ELF-1 (cell line): Measurements from ENCODE around the gene MALRD1.

Experiments
- DNase-seq: peaks from one replicate; pipeline ENCODE4 v3.0.0-alpha.2; 2016; ENCODE audit warnings: low read depth, low spot score

MALRD1 gene

GRCh38 chr10:19638896-19639233, 590.3 kb downstream of the MALRD1 start:
- DNase-seq, result no peak

DNA sequence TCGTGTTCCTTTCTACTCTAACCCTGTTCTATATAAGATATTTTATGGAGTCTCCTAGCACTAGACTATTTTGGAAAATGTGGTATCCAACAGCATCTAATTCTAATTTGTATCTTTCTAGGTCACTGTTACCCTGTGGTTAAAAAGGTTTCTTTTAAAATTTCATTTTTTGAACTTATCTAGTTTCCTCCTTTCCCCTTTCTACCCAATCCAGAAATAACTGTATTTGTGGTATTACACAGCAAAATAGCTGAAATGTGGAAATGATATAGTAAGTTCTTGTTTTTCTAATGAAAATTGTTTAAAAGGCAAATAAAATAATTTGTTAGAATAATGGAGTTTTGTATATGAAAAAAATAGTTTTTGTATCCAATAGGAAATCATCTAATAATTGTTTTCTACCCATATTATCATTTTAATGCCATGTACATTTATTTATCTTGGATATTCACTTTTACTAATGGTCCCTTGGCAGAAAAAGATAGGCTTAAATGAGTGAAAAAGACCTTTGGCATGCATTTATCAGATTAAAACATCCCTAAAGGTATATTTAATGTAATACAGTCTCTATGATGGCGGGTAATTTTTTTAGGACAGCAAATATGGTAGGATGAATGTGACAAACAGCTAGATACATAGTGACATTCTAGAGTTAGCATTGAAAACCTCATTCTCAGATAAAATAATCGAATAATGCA, 592.1 kb downstream of the MALRD1 start:
- no peak for DNase-seq

GRCh38 chr10:19651549-19651948, 602.9 kb downstream of the MALRD1 start:
- no peak for DNase-seq

DNA sequence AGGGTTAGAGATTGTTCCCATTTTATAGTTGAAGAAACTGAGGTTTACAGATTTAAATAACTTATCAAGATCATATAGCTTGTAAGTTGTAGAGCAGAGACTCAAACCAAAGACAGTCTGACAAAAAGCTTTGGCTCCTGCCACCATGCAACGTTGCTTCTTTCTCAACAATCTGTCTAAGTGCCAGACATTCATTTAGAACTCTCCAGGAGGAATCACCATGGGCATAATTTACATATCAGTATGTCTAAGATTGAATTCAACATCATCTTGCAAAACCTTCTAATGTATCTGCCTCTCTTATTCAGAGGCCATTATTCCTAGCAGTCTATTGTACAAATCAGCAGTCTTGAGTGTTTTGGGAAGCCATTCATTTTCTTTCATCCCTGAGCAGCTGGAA, 604.1 kb downstream of the MALRD1 start:
- no peak for DNase-seq

DNA sequence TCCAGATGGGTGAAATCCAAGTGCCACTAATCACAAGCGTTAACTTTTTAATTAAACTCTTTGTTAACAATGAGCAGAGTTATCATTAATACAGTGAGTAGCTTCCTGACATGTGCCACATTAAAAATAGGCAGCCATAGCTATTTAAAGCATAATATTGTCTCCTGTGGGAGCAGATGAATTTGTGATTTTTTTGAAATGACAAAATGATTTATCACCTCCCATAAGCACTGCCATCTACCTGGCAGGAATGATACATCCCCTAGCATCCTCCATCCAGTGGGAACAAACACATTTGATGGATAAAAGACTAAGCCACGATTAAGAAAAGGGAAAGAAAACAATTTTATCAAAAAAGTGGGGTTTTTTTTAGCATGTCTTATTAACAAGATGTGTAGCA, 605.3 kb downstream of the MALRD1 start:
- no peak for DNase-seq

GRCh38 chr10:19654576-19654975, 606.0 kb downstream of the MALRD1 start:
- no peak for DNase-seq

GRCh38 chr10:19656420-19657042, 607.9 kb downstream of the MALRD1 start:
- no peak for DNase-seq

DNA sequence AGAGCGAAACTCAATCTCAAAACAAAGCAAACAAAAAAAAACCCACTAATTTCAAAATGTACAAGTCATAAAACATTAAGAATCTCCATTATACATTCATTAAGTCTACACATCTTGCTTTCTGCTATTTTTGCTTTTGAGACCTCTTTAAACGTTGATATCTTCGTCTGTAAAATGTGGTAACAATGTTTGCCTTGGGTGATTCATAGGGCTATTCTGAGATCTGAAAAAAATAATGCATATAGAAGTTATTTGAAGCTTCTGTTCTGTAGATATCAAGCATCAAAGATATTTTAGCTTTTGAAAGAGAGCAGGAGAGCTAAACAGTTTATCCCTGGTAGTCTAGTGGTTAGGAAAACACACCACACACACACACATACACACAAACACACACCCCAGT, 609.5 kb downstream of the MALRD1 start:
- DNase-seq, result no peak

GRCh38 chr10:19658622-19659233, 610.1 kb downstream of the MALRD1 start:
- no peak for DNase-seq

DNA sequence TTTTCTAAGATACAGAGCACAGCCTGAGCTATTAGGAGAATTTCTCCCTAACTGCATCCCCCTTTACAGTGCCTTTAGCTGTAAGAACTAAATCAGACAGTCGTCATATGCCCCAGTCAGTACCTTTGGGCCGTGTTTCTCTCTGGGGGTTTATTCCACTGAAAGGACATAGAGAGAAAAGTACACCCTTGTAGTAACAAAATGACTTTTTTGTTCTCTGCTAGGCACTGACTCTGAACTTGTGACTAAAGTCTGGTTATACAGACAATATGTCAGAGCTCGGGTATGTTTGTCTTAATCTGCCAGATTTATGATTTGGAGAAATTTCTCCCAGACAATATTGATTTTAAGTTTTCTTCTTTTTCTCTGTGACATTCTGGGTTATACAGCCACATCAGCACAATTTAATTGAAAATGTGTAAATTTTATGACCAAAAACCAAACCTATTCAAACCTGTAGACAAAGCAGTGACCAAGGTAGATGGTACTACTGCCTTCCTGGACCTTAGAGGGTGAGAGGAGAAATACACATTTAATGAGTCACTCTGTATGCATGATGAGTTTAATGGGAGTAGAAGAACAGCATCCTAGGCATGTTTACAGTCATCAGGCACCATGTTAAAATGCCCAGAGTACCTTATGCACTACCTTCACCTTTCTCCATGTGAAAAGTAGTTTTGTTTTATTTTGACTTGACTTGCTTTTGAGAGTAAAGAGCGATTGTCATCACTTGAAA, 611.5 kb downstream of the MALRD1 start:
- no peak for DNase-seq

DNA sequence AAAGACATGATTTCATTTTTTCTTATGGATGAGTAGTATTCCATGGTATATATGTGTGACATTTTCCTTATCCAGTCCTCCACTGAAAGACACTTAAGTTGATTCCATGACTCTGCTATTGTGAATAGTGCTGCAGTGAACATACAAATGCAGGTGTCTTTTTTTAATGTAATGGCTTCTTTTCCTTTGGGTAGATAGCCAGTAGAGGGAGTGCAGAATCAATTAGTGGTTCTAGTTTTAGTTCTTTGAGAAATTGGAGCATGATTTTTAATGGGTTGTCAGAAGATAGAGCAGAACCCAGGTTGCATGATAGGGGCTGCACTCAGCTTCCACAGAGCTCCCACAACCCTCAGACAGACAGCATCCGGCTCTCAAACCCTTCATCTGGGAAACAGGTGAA, 614.7 kb downstream of the MALRD1 start:
- DNase-seq, result no peak

- no peak for DNase-seq
Measured at GRCh38 chr10:19668116-19668515, 619.5 kb downstream of the MALRD1 start.

DNA sequence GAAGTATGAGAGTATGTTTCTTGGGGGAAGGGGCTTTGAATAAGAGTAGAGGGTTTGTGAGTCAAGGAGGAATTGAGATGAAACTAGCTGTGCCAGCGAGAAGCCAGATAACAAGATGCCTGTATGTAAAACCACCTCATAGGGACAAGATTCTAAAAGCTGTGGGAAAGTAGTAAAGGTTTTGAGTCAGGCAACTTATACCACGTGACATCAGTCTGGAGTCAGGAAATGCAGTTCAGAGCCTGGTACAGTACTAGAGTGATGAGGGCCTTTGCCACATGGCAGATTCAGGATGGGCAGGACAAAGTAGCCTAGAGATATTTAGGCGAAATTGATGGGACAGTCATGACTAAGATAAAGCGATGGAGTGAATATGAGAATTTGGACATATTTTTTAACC, 627.5 kb downstream of the MALRD1 start:
- no peak for DNase-seq

DNA sequence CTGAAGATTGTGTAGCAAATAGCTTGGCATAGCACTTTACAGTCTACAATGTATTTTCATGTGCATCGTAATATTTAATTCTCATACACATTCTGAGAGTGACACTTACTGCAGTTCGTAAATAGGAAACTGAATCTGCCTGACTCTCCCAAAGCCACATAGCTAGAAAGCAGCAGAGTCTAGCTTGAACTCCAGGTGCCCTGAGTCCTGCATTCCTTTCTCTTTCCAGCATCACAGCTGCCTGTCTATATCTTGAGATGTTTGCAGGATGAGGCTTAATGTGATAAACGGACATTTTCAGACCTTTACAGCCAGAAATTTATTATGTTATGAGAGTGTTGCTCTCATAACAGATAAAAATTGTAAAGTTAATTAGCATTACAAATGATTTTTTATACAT, 634.8 kb downstream of the MALRD1 start:
- DNase-seq, result no peak

GRCh38 chr10:19683960-19684359, 635.4 kb downstream of the MALRD1 start:
- DNase-seq, result no peak

DNA sequence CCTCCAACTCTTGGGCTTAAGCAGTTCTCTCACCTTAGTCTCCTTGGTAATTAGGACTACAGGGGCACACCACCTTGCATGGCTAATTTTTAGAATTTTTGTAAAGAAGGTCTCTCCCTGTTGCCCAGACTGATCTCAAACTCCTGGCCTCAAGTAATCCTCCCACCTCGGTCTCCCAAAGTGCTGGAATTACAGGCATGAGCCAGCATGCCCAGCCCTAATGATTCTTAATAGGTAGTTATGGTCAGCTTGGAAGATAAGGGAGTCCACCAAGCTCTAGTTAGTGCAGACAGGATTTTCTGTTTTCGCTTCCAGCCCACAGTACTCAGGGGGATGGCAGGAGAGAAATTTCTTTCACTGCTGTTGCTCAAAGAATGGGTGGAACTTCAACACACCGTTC, 639.7 kb downstream of the MALRD1 start:
- DNase-seq, result peak; percentile 1

DNA sequence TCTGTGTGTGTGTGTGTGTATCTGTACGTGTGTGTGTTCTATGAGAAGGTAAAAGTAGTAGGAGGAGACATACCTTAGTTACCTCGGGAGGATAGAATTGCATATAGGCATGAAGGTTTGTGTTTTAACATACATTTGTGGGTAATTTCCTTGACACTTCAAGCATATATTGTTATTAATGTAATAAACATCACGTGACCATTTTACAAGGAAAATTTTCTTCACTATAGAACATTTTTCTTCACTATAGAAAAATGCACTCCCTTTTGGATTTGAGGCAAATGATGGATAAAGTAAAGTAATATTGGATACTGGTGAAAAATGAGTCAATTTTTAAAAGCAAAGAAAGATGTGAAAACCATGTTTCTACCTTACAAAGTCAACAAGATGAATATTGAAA, 640.6 kb downstream of the MALRD1 start:
- no peak for DNase-seq

DNA sequence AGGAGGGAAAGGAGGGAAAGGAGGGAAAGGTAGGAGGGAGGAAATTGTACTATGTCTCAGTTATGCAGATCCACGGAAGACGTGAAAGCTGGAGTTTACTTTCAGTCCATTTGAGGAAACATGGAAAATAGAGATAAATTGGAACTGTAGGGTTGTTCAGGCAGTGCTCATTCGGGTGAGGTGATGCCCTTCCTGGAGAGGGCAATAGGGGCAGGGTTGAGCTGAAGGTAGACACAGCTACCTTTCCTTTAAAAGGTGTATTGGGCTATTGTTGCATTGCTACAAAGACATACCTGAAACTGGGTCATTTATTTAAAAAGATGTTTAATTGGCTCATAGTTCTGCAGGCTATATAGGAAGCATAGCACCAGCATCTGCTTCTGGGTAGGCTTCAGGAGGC, 650.7 kb downstream of the MALRD1 start:
- DNase-seq, result no peak

DNA sequence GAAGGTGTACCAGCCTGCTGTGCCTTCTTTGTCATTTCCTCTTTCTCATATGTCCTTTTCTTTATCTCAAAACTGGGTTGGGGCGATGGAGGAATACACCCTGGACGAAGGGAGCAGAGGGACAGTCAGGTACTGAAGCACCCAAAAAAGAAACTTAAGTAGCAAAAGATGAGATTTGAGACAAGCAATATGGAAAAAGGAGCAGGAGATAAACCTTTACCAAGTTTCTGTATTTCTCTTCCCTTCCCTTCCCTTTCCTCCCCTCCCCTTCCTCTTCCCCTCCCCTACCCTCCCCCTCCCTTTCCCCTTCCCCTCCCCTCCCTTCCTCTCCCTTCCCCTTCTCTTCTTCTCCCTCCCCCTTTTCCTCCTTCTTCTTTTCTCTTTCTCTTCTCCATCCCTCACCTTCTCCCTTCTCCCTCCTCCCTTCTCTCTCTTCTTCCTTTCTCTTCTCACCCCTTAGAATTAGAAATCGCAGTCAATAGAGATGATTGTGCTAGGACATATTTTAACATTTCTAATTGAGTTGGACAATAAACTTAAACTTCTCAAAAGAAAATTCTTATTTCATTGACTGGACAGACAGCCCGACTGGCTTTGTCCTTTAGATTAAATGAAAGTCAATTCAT, 652.9 kb downstream of the MALRD1 start:
- DNase-seq, result no peak

DNA sequence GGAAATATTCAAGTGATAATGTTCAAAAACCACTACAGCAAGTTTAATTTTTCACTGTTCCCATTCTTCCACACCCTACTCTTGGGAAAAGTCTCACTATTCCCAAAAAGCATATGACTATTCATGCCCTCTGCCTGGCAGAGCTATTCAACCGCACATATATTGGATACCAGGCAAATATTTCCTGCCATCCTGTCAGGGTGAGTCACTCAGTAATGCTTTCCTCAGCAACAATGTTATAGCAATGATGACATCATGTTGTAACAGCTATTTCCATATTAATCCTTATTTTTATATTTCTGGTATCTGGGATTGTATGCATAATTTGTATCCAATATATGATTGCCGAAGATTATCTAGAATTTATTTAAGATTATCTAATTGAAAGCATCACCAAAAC, 653.6 kb downstream of the MALRD1 start:
- DNase-seq, result no peak

GRCh38 chr10:19704544-19704943, 655.9 kb downstream of the MALRD1 start:
- no peak for DNase-seq

GRCh38 chr10:19705250-19705649, 656.6 kb downstream of the MALRD1 start:
- no peak for DNase-seq
